Measurements from ENCODE around the gene STAT1.

STAT1 gene

GRCh38 chr2:191019376-191019775 is 5.4 kb upstream of the STAT1 start:
- Mint-ChIP-seq H3K4me1 (ENCODE audit: low read depth) (peaks cover 35% of the 10 kb centered on the region), H3K36me3 (ENCODE audit: low read depth) (peaks cover 10% of the 10 kb centered on the region), H3K27me3 (no peaks in the 10 kb centered on the region), H3K27ac (no peak overlapping the region), H3K4me3 (no peak overlapping the region), H3K9me3 (peaks cover 12% of the 10 kb centered on the region)

GRCh38 chr2:191018643-191019119 is 4.7 kb upstream of the STAT1 start:
- H3K27ac Mint-ChIP-seq = peak overlapping the region; percentile 77
- H3K27me3 Mint-ChIP-seq = no peaks in the 10 kb centered on the region
- H3K9me3 Mint-ChIP-seq = peaks cover 12% of the 10 kb centered on the region
- H3K36me3 Mint-ChIP-seq (ENCODE audit: low read depth) = peaks cover 10% of the 10 kb centered on the region
- H3K4me1 Mint-ChIP-seq (ENCODE audit: low read depth) = peaks cover 32% of the 10 kb centered on the region
- H3K4me3 Mint-ChIP-seq = peak overlapping the region; percentile 55

- H3K27ac Mint-ChIP-seq = peak overlapping the region; percentile 66
- H3K27me3 Mint-ChIP-seq = no peaks in the 10 kb centered on the region
- H3K4me1 Mint-ChIP-seq (ENCODE audit: low read depth) = peaks cover 32% of the 10 kb centered on the region
- H3K36me3 Mint-ChIP-seq (ENCODE audit: low read depth) = peaks cover 10% of the 10 kb centered on the region
- peak overlapping the region; percentile 55 for H3K4me3 Mint-ChIP-seq
- peaks cover 12% of the 10 kb centered on the region for H3K9me3 Mint-ChIP-seq
These were observed 4.1 kb upstream of the STAT1 start for GRCh38 chr2:191018048-191018447.

- Mint-ChIP-seq H3K27ac (no peak overlapping the region), H3K36me3 (ENCODE audit: low read depth) (peaks cover 19% of the 10 kb centered on the region), H3K4me3 (no peak overlapping the region), H3K4me1 (ENCODE audit: low read depth) (peaks cover 41% of the 10 kb centered on the region), H3K27me3 (no peaks in the 10 kb centered on the region), H3K9me3 (peaks cover 12% of the 10 kb centered on the region)
These were observed 1.9 kb upstream of the STAT1 start for GRCh38 chr2:191015831-191016230.

GRCh38 chr2:191015239-191015638 is 1.3 kb upstream of the STAT1 start:
- peaks cover 12% of the 10 kb centered on the region for H3K9me3 Mint-ChIP-seq
- peaks cover 22% of the 10 kb centered on the region for H3K36me3 Mint-ChIP-seq (ENCODE audit: low read depth)
- no peaks in the 10 kb centered on the region for H3K27me3 Mint-ChIP-seq
- no peak overlapping the region for H3K27ac Mint-ChIP-seq
- no peak overlapping the region for H3K4me3 Mint-ChIP-seq
- H3K4me1 Mint-ChIP-seq (ENCODE audit: low read depth) = peaks cover 44% of the 10 kb centered on the region

GRCh38 chr2:191014653-191015020 is 666 bp upstream of the STAT1 start:
- peaks cover 44% of the 10 kb centered on the region for H3K4me1 Mint-ChIP-seq (ENCODE audit: low read depth)
- H3K27me3 Mint-ChIP-seq = no peaks in the 10 kb centered on the region
- peaks cover 26% of the 10 kb centered on the region for H3K36me3 Mint-ChIP-seq (ENCODE audit: low read depth)
- H3K4me3 Mint-ChIP-seq = no peak overlapping the region
- no peak overlapping the region for H3K27ac Mint-ChIP-seq
- peaks cover 12% of the 10 kb centered on the region for H3K9me3 Mint-ChIP-seq

- Mint-ChIP-seq H3K27ac (no peak overlapping the region), H3K36me3 (ENCODE audit: low read depth) (peaks cover 35% of the 10 kb centered on the region), H3K4me3 (no peak overlapping the region), H3K27me3 (no peaks in the 10 kb centered on the region), H3K9me3 (peaks cover 12% of the 10 kb centered on the region), H3K4me1 (ENCODE audit: low read depth) (peaks cover 41% of the 10 kb centered on the region)
These were observed 364 bp downstream of the STAT1 start for GRCh38 chr2:191013682-191013931.

- Mint-ChIP-seq H3K9me3 (peaks cover 12% of the 10 kb centered on the region), H3K27me3 (no peaks in the 10 kb centered on the region), H3K36me3 (ENCODE audit: low read depth) (peaks cover 40% of the 10 kb centered on the region), H3K27ac (no peak overlapping the region), H3K4me1 (ENCODE audit: low read depth) (peaks cover 41% of the 10 kb centered on the region), H3K4me3 (no peak overlapping the region)
These were observed 908 bp downstream of the STAT1 start for GRCh38 chr2:191012845-191013681.

GRCh38 chr2:191012346-191012745 is 1.6 kb downstream of the STAT1 start:
- Mint-ChIP-seq H3K27ac (no peak overlapping the region), H3K4me3 (no peak overlapping the region), H3K36me3 (ENCODE audit: low read depth) (peaks cover 47% of the 10 kb centered on the region), H3K27me3 (no peaks in the 10 kb centered on the region), H3K9me3 (peaks cover 12% of the 10 kb centered on the region), H3K4me1 (ENCODE audit: low read depth) (peaks cover 44% of the 10 kb centered on the region)

GRCh38 chr2:191010887-191011885 is 2.8 kb downstream of the STAT1 start:
- H3K27ac Mint-ChIP-seq = peak overlapping the region; percentile 11
- peaks cover 49% of the 10 kb centered on the region for H3K4me1 Mint-ChIP-seq (ENCODE audit: low read depth)
- peaks cover 7% of the 10 kb centered on the region for H3K9me3 Mint-ChIP-seq
- peaks cover 59% of the 10 kb centered on the region for H3K36me3 Mint-ChIP-seq (ENCODE audit: low read depth)
- no peak overlapping the region for H3K4me3 Mint-ChIP-seq
- no peaks in the 10 kb centered on the region for H3K27me3 Mint-ChIP-seq

GRCh38 chr2:191009541-191010374 is 4.2 kb downstream of the STAT1 start:
- peaks cover 5% of the 10 kb centered on the region for H3K9me3 Mint-ChIP-seq
- H3K27me3 Mint-ChIP-seq = no peaks in the 10 kb centered on the region
- peak overlapping the region; percentile 24 for H3K4me3 Mint-ChIP-seq
- H3K36me3 Mint-ChIP-seq (ENCODE audit: low read depth) = peaks cover 67% of the 10 kb centered on the region
- H3K27ac Mint-ChIP-seq = peak overlapping the region; percentile 26
- H3K4me1 Mint-ChIP-seq (ENCODE audit: low read depth) = peaks cover 58% of the 10 kb centered on the region

GRCh38 chr2:191008286-191008685 is 5.7 kb downstream of the STAT1 start:
- peaks cover 82% of the 10 kb centered on the region for H3K36me3 Mint-ChIP-seq (ENCODE audit: low read depth)
- peaks cover 12% of the 10 kb centered on the region for H3K9me3 Mint-ChIP-seq
- H3K27me3 Mint-ChIP-seq = no peaks in the 10 kb centered on the region
- H3K27ac Mint-ChIP-seq = peak overlapping the region; percentile 32
- H3K4me1 Mint-ChIP-seq (ENCODE audit: low read depth) = peaks cover 71% of the 10 kb centered on the region
- H3K4me3 Mint-ChIP-seq = no peak overlapping the region

GRCh38 chr2:191006997-191007783 is 6.8 kb downstream of the STAT1 start:
- Mint-ChIP-seq H3K9me3 (peaks cover 13% of the 10 kb centered on the region), H3K27ac (peak overlapping the region; percentile 41), H3K36me3 (ENCODE audit: low read depth) (peaks cover 93% of the 10 kb centered on the region), H3K4me3 (no peak overlapping the region), H3K4me1 (ENCODE audit: low read depth) (peaks cover 75% of the 10 kb centered on the region), H3K27me3 (no peaks in the 10 kb centered on the region)

- Mint-ChIP-seq H3K9me3 (peaks cover 13% of the 10 kb centered on the region), H3K4me1 (ENCODE audit: low read depth) (peaks cover 77% of the 10 kb centered on the region), H3K27ac (no peak overlapping the region), H3K27me3 (no peaks in the 10 kb centered on the region), H3K4me3 (no peak overlapping the region), H3K36me3 (ENCODE audit: low read depth) (peaks cover 97% of the 10 kb centered on the region)
These were observed 7.7 kb downstream of the STAT1 start for GRCh38 chr2:191006297-191006696.

All from stimulated activated naive CD8-positive, alpha-beta T cell treated with anti-CD3 and anti-CD28 coated beads, Interleukin-15, Interleukin-2, amounts not matched to agents 100 ng/mL and 50 ng/mL, for 24 hours (primary cell).